Body of pancreas (tissue), 4 donors: ENCODE data around the gene PANK3.

Source experiments
- CTCF ChIP-seq, 7 experiments: fragments of 450-650 bp in 4 of 7; fragments of 200-600 bp in 3 of 7; sonication (generic) in 3 of 7; IDR thresholded peaks; one replicate each; pipeline ENCODE4 v1.5.1; 2016 to 2019; ENCODE audit warnings: antibody characterized with exemption in 7 of 7
- POLR2A ChIP-seq, 3 donors: fragments of 450-650 bp; IDR thresholded peaks; one replicate each; pipeline ENCODE4 v1.6.1; 2016; ENCODE audit warnings: antibody characterized with exemption in 3 of 3, mild to moderate bottlenecking in 2 of 3

GRCh38 chr5:168604436-168604835 is 25.3 kb upstream of the PANK3 start:
- TF ChIP-seq CTCF (IDR thresholded peaks at IDR 0.05) (no peak), POLR2A (IDR thresholded peaks at IDR 0.05) (no peak)
